ENCODE data around the gene L2HGDH.
"Not testable (repeated sequence)": the region's sequence is repeated elsewhere in the genome, so short reads cannot be mapped to it uniquely, and the experiment has no call there.

The L2HGDH gene

GRCh38 chr14:50311972-50312733 is at the start of gene L2HGDH, which contains the start of gene DMAC2L:
TSS of gene L2HGDH (minus strand) at chr14:50312229. CDS start at chr14:50312150, 79 bp downstream.
TSS of gene DMAC2L (plus strand) at chr14:50312324. CDS start at chr14:50321488, 9,164 bp downstream.
- DNase-seq = peak; percentile 91

- DNase-seq = no peak
Measured at GRCh38 chr14:50360851-50361250, 48.8 kb upstream of the L2HGDH start.

DNA sequence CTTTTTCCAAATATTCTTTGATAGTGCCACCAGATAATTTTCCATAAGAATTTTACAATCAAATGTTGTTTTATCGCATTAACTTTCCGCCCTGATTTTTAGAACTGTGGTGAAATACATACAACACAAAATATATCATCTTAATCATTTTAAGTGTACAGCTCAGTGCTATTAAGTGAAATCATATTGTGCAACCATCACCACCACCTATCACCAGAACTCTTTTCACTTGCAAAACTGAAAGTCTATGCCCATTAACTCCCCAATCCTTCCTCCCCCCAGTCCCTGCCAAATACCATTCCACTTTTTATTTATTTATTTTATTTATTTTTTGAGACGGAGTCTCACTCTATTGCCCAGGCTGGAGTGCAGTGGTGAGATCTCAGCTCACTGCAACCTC is 48.1 kb upstream of the L2HGDH start:
- no peak for DNase-seq

- no peak for DNase-seq
Measured at GRCh38 chr14:50359631-50360030, 47.6 kb upstream of the L2HGDH start.

- DNase-seq = no peak
Measured at GRCh38 chr14:50357753-50358395, 45.8 kb upstream of the L2HGDH start.

GRCh38 chr14:50357124-50357523 is 45.1 kb upstream of the L2HGDH start:
- no peak for DNase-seq

GRCh38 chr14:50356283-50356682 is 44.3 kb upstream of the L2HGDH start:
- not testable (repeated sequence) for DNase-seq

- DNase-seq = no peak
Measured at GRCh38 chr14:50355692-50356091, 43.7 kb upstream of the L2HGDH start.

GRCh38 chr14:50354527-50354926 is 42.5 kb upstream of the L2HGDH start:
- DNase-seq = no peak

DNA sequence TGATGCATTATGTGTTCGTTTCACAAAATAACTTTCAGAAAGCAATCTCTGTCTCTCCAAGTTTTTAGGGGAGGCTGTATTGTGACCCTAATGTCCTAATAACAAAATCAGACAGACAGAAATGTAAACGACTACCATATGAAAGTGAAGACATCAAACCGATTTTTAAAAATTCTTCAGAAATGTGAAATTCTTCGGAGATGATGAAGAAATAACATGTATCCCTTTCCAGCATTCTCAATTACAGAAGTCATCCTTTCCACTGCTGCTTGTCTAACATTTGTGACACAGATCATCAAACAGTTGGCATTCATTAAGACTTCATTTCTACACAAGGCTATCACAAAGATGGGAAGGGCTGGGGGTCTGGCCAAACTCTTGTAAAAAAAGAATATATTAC is 41.1 kb upstream of the L2HGDH start:
- DNase-seq = no peak

GRCh38 chr14:50352584-50352983 is 40.6 kb upstream of the L2HGDH start:
- DNase-seq = no peak

GRCh38 chr14:50350975-50351374 is 38.9 kb upstream of the L2HGDH start:
- no peak for DNase-seq

DNA sequence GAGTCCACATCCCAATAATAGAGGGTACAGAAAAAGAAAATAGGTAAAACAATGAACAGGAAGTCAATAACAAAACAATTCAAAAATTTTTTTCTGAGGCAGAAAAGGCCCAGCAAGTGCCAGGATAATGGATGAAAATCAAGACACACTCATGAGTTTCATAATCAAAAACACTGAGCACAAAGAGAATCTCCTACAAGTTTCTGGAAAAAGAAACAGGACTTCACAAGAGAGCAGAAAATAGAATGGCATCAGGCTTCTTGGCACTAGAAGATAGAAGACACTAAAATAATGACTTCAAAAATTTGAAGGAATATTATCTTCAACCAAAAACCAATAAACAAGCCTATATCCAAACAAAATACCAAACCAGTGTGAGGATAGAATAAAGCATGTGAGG is 36.9 kb upstream of the L2HGDH start:
- no peak for DNase-seq

- no peak for DNase-seq
Measured at GRCh38 chr14:50347521-50347920, 35.5 kb upstream of the L2HGDH start.

GRCh38 chr14:50345846-50346422 is 33.9 kb upstream of the L2HGDH start:
- DNase-seq = no peak

DNA sequence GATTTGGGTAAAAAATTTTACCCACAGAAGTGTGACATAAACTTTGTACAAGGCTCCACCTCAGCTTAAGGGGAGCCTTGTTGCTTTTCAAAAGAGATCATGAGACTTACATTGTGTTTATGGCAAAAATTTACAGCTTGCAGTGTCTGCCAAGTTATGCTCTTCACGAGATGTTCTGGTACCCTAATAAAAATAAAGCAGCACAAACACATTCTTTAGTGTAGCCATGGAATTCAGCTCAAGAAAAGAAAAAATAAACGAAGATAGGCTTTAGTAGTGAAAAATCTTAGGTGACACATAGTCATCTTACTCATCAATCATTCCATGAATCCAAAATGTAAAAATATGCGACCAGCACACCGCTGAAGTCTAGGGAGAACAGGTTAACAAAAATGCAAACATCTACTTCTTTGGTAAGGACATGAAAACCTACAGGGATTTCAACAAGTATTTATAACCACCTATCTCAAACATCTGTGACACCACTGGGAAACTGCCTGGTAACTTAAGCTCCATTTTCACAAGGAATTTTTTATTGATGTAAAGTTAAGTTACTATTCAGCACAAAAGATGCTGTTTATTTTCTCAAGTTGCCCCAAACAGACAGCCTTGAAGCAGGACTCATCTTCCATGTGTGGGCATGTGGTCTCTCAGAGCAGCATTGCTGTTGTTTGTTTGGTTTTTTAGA is 33.0 kb upstream of the L2HGDH start:
- DNase-seq = no peak

GRCh38 chr14:50344116-50344775 is 32.2 kb upstream of the L2HGDH start:
- DNase-seq = peak; percentile 18

DNA sequence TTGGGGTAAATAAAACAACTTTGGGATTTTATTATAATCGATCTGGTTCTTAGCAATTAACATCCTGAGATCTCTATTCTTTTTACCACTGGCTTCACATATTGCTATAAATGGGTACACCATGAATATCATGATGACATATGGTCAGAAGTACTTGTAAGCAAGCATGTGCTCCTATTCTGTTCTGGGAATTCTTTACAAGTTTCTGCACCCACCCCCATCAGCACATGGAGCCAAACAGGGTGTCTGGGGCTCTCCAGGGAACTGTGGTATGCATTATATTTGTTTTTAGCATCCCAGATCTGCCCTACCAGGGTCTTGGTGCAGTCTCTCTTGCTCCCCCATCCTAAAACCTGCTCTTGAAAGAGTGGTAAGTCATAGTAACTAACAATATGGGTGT is 31.4 kb upstream of the L2HGDH start:
- DNase-seq = no peak

- DNase-seq = peak; percentile 54
Measured at GRCh38 chr14:50342221-50343078, 30.4 kb upstream of the L2HGDH start.

DNA sequence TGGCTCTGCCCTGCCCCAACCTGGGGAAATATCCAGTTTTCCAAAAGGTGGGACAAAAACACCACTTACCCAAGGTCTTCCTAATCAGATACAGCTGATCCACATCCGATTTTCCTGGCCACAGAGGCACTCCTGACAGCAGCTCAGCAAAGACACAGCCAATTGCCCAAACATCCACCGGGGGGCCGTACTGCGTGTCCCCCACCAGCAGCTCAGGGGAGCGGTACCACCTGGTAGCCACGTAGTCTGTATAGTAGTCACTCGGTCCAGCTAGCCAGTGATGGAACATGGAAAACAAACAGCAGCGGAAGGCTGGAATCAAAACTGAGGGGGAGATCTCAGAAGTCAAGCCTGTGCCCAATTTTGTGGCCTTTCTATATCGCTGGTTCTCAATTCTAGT is 28.9 kb upstream of the L2HGDH start:
- no peak for DNase-seq

DNA sequence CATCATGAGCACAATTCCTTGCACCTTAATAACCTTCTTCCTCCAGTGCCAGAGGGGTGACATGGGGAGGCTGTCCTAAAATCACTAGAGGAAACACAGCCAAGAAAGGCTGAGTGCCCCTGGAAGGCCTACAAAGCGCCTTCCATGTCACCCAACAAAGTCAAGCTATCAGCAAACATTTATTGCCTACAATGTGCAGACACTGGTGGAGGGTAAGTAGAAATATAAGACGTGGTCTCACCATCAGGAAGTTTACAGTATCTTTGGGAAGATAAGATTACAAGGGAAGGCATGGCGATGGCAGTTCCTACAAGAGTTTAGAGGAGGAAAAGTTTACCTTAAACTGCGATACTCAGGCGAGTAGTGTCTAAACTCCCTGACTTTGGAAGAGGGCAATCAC is 28.0 kb upstream of the L2HGDH start:
- no peak for DNase-seq

All from CD4-positive, alpha-beta T cell treated with Interleukin-10 for 1 hour (primary cell).